Dedifferentiated amniotic fluid mesenchymal stem cell (primary cell): ENCODE data around the gene PPME1.

Source experiments
- DNase-seq: peaks from one replicate; pipeline ENCODE4 v3.0.0-alpha.2; 2016; ENCODE audit errors: extremely low spot score

PPME1 gene

GRCh38 chr11:74226907-74227306 is 55.8 kb downstream of the PPME1 start:
- no peak for DNase-seq

GRCh38 chr11:74232311-74232950 is 61.3 kb downstream of the PPME1 start:
- no peak for DNase-seq

- no peak for DNase-seq
Observed at GRCh38 chr11:74233683-74234082, 62.6 kb downstream of the PPME1 start.

- no peak for DNase-seq
Observed at GRCh38 chr11:74235121-74235520, 64.0 kb downstream of the PPME1 start.

GRCh38 chr11:74237541-74237940 is 66.5 kb downstream of the PPME1 start:
- no peak for DNase-seq

- DNase-seq = no peak
Observed at GRCh38 chr11:74238243-74238642, 67.2 kb downstream of the PPME1 start.

GRCh38 chr11:74248469-74248868 is 77.4 kb downstream of the PPME1 start:
- DNase-seq = no peak

GRCh38 chr11:74249496-74249895 is 78.4 kb downstream of the PPME1 start:
- DNase-seq = no peak

GRCh38 chr11:74253361-74253760 is 82.3 kb downstream of the PPME1 start:
- no peak for DNase-seq

- peak; percentile 68 for DNase-seq
Observed at GRCh38 chr11:74255741-74256375, 84.8 kb downstream of the PPME1 start.

GRCh38 chr11:74256378-74257133 is 85.5 kb downstream of the PPME1 start:
- DNase-seq = no peak

GRCh38 chr11:74257959-74258553 is 87.0 kb downstream of the PPME1 start:
- DNase-seq = peak; percentile 34

GRCh38 chr11:74262725-74263124 is 91.6 kb downstream of the PPME1 start:
- no peak for DNase-seq

- no peak for DNase-seq
Observed at GRCh38 chr11:74265256-74265655, 94.2 kb downstream of the PPME1 start.

- DNase-seq = no peak
Observed at GRCh38 chr11:74267014-74267413, 95.9 kb downstream of the PPME1 start.

- DNase-seq = no peak
Observed at GRCh38 chr11:74268456-74268855, 97.4 kb downstream of the PPME1 start.

- DNase-seq = no peak
Observed at GRCh38 chr11:74269161-74269811, 98.2 kb downstream of the PPME1 start.

GRCh38 chr11:74272276-74272675 is 101.2 kb downstream of the PPME1 start:
- DNase-seq = no peak

- peak; percentile 40 for DNase-seq
Observed at GRCh38 chr11:74276581-74276980, 105.5 kb downstream of the PPME1 start.

- no peak for DNase-seq
Observed at GRCh38 chr11:74278103-74278502, 107.0 kb downstream of the PPME1 start.

- DNase-seq = peak; percentile 68
Observed at GRCh38 chr11:74278721-74279161, 107.7 kb downstream of the PPME1 start.

GRCh38 chr11:74279256-74279655 is 108.2 kb downstream of the PPME1 start:
- no peak for DNase-seq
